ENCODE measurements around the gene PRIMPOL.

The PRIMPOL gene

GRCh38 chr4:184693056-184693455 lies 43.5 kb downstream of the PRIMPOL start:
- TF ChIP-seq CTCF (IDR thresholded peaks at IDR 0.05; ENCODE audit: low read depth, low read length, missing control alignments) = no peak
- no peak overlapping the region for H3K4me3 ChIP-seq (ENCODE audit: low read depth, low read length)
- in situ Hi-C loops (cut with HindIII; ENCODE audit: low sequenced_read_pairs) = no loop called here
- DNase-seq (ENCODE audit: low read depth) = peak; percentile 15

GRCh38 chr4:184694412-184694956 lies 44.9 kb downstream of the PRIMPOL start:
- H3K4me3 ChIP-seq (ENCODE audit: low read depth, low read length) = no peak overlapping the region
- no peak for DNase-seq (ENCODE audit: low read depth)
- in situ Hi-C loops (cut with HindIII; ENCODE audit: low sequenced_read_pairs) = no loop called here
- TF ChIP-seq CTCF (IDR thresholded peaks at IDR 0.05; ENCODE audit: low read depth, low read length, missing control alignments) = no peak

- in situ Hi-C loops (cut with HindIII; ENCODE audit: low sequenced_read_pairs) = loop anchor here (5.0 kb wide), 1 partner anchor 52 kb away; no protein-coding TSS in a partner anchor
- no peak for DNase-seq (ENCODE audit: low read depth)
- no peak overlapping the region for H3K4me3 ChIP-seq (ENCODE audit: low read depth, low read length)
- no peak for TF ChIP-seq CTCF (IDR thresholded peaks at IDR 0.05; ENCODE audit: low read depth, low read length, missing control alignments)
These were observed 45.8 kb downstream of the PRIMPOL start for GRCh38 chr4:184695178-184695896.

GRCh38 chr4:184697956-184698355 lies 48.4 kb downstream of the PRIMPOL start:
- no peak for DNase-seq (ENCODE audit: low read depth)
- in situ Hi-C loops (cut with HindIII; ENCODE audit: low sequenced_read_pairs) = loop anchor here (5.0 kb wide), 1 partner anchor 49 kb away; no protein-coding TSS in a partner anchor
- TF ChIP-seq CTCF (IDR thresholded peaks at IDR 0.05; ENCODE audit: low read depth, low read length, missing control alignments) = no peak
- H3K4me3 ChIP-seq (ENCODE audit: low read depth, low read length) = no peak overlapping the region

- no peak overlapping the region for H3K4me3 ChIP-seq (ENCODE audit: low read depth, low read length)
- no peak for TF ChIP-seq CTCF (IDR thresholded peaks at IDR 0.05; ENCODE audit: low read depth, low read length, missing control alignments)
- no peak for DNase-seq (ENCODE audit: low read depth)
- in situ Hi-C loops (cut with HindIII; ENCODE audit: low sequenced_read_pairs) = loop anchor here (5.0 kb wide), 1 partner anchor 47 kb away; no protein-coding TSS in a partner anchor
These were observed 50.4 kb downstream of the PRIMPOL start for GRCh38 chr4:184699941-184700340.

GRCh38 chr4:184702114-184702513 lies 52.6 kb downstream of the PRIMPOL start:
- in situ Hi-C loops (cut with HindIII; ENCODE audit: low sequenced_read_pairs) = no loop called here
- DNase-seq (ENCODE audit: low read depth) = no peak
- no peak for TF ChIP-seq CTCF (IDR thresholded peaks at IDR 0.05; ENCODE audit: low read depth, low read length, missing control alignments)
- no peak overlapping the region for H3K4me3 ChIP-seq (ENCODE audit: low read depth, low read length)

Data from astrocyte of the cerebellum (primary cell).